ENCODE data around the gene CLCA4. TPM values are rescaled to one million over a fixed set of nuclear protein-coding genes. Genes with fewer than 3 reads are reported as not detected.

Gene CLCA4
- total RNA-seq, 2 donors from 2014 or later = not detected

DNA sequence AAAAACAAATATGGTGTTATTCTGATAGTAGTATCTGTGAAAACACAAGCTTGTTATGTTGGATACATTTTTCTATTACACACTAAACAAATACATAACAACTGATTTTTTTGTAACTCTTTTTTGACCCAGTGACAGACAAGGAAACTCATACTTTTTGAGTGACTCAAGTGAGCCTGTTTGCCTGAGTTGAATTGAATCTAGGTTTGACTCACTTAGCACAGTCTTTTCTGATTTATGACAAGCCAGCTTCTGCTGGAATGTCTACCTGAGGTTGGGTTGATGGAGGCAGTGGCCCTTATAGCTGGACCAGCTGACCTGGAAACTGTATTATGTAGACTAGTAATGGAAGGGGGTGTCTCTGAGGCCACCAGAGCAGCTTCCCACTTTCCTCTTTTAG, 4.2 kb upstream of the CLCA4 start:
- Histone ChIP-seq H3K27me3 (ENCODE audit: control insufficient read depth, insufficient read depth, low read length, poor library complexity, severe bottlenecking) (no peaks in the 10 kb centered on the region), H3K27ac (ENCODE audit: low read depth, low read length) (no peak overlapping the region), H3K4me3 (ENCODE audit: low read length) (no peak overlapping the region), H3K9me3 (ENCODE audit: control insufficient read depth, low read length) (no peaks in the 10 kb centered on the region), H3K36me3 (ENCODE audit: control insufficient read depth, insufficient read depth, low read length) (no peaks in the 10 kb centered on the region), H3K4me1 (ENCODE audit: control insufficient read depth, insufficient read depth, low read length) (no peaks in the 10 kb centered on the region), H3K9ac (ENCODE audit: extremely low read depth, low read length, poor library complexity, severe bottlenecking) (no peak overlapping the region)
- no peak for DNase-seq
- Mint-ChIP-seq H3K27me3 (ENCODE audit: insufficient read depth) (no peaks in the 10 kb centered on the region), H3K27ac (no peak overlapping the region), H3K36me3 (ENCODE audit: low read depth) (no peaks in the 10 kb centered on the region), H3K4me3 (no peak overlapping the region), H3K4me1 (peaks cover 4% of the 10 kb centered on the region), H3K9me3 (peaks cover 5% of the 10 kb centered on the region)
- TF ChIP-seq, protein P1, sequence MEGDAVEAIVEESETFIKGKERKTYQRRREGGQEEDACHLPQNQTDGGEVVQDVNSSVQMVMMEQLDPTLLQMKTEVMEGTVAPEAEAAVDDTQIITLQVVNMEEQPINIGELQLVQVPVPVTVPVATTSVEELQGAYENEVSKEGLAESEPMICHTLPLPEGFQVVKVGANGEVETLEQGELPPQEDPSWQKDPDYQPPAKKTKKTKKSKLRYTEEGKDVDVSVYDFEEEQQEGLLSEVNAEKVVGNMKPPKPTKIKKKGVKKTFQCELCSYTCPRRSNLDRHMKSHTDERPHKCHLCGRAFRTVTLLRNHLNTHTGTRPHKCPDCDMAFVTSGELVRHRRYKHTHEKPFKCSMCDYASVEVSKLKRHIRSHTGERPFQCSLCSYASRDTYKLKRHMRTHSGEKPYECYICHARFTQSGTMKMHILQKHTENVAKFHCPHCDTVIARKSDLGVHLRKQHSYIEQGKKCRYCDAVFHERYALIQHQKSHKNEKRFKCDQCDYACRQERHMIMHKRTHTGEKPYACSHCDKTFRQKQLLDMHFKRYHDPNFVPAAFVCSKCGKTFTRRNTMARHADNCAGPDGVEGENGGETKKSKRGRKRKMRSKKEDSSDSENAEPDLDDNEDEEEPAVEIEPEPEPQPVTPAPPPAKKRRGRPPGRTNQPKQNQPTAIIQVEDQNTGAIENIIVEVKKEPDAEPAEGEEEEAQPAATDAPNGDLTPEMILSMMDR (conservative IDR thresholded peaks at IDR 0.05) = no peak

DNA sequence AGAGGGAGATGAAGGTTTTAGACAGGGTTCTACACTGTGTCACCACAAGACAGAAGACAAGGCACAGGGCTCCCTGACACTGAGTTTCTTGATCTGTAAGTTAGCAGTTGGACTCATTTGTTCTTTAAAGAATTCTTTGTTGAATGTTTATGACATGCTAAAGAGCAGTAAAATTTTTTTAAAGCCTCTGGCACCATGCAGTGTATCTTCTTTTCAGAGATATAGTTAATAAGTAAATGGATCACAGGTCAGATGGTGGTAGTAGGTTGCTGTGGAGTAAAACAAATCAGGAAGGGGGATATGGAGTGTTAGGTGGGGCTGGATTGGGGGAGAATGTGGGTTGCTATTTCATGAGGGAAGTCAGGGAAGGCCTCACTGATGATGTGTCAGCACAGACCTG, 2.0 kb downstream of the CLCA4 start:
- TF ChIP-seq, protein P1 (conservative IDR thresholded peaks at IDR 0.05) = no peak

DNA sequence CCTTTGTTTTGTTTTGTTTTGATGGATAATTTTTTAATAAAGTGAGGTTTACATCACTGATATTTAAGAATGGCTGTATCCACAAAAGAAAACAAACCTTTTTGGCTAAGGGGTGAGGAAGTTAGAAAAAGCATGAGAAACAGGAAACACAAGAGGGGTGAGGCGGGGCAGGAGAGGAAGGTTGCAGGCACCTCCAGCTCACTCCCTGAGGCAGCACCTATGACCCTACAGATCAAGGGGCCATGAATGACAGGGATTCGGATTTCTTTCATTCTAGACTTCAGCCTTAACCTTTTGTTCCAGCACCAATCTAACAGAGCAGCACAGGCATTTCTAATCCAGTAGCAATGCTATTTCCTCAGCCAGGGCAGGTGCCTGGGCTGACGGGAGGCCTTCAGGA, 4.4 kb downstream of the CLCA4 start:
- peaks cover 2% of the 10 kb centered on the region for H3K4me1 Mint-ChIP-seq
- H3K9me3 Mint-ChIP-seq = no peaks in the 10 kb centered on the region
- WGBS, 2 experiments (ENCODE audit: insufficient coverage in 1 of 2, insufficient read length in 1 of 2) = 76 to 91% methylated on average over 2 to 3 of the region's 3 CpGs

More for the DNA sequence above, 2.0 kb downstream of the CLCA4 start:
- H3K4me3 ChIP-seq (ENCODE audit: low read length) = no peak overlapping the region
- H3K27ac ChIP-seq (ENCODE audit: low read depth, low read length) = no peak overlapping the region
- no peaks in the 10 kb centered on the region for H3K36me3 Mint-ChIP-seq (ENCODE audit: low read depth)
- H3K9ac ChIP-seq (ENCODE audit: extremely low read depth, low read length, poor library complexity, severe bottlenecking) = no peak overlapping the region
- H3K36me3 ChIP-seq (ENCODE audit: control insufficient read depth, insufficient read depth, low read length) = no peaks in the 10 kb centered on the region
- H3K4me1 ChIP-seq (ENCODE audit: control insufficient read depth, insufficient read depth, low read length) = no peaks in the 10 kb centered on the region
- no peak overlapping the region for H3K27ac Mint-ChIP-seq
- no peak for DNase-seq
- peaks cover 5% of the 10 kb centered on the region for H3K9me3 Mint-ChIP-seq
- peaks cover 2% of the 10 kb centered on the region for H3K4me1 Mint-ChIP-seq
- H3K9me3 ChIP-seq (ENCODE audit: control insufficient read depth, low read length) = no peaks in the 10 kb centered on the region
- H3K4me3 Mint-ChIP-seq = no peak overlapping the region
- H3K27me3 ChIP-seq (ENCODE audit: control insufficient read depth, insufficient read depth, low read length, poor library complexity, severe bottlenecking) = no peaks in the 10 kb centered on the region
- H3K27me3 Mint-ChIP-seq (ENCODE audit: insufficient read depth) = no peaks in the 10 kb centered on the region

More for the DNA sequence above, 4.4 kb downstream of the CLCA4 start:
- H3K27me3 Mint-ChIP-seq (ENCODE audit: insufficient read depth) = no peaks in the 10 kb centered on the region
- H3K9me3 ChIP-seq (ENCODE audit: control insufficient read depth, low read length) = no peaks in the 10 kb centered on the region
- no peaks in the 10 kb centered on the region for H3K36me3 Mint-ChIP-seq (ENCODE audit: low read depth)
- no peak overlapping the region for H3K27ac ChIP-seq (ENCODE audit: low read depth, low read length)
- no peak overlapping the region for H3K4me3 Mint-ChIP-seq
- H3K4me1 ChIP-seq (ENCODE audit: control insufficient read depth, insufficient read depth, low read length) = no peaks in the 10 kb centered on the region
- no peak overlapping the region for H3K9ac ChIP-seq (ENCODE audit: extremely low read depth, low read length, poor library complexity, severe bottlenecking)
- no peaks in the 10 kb centered on the region for H3K27me3 ChIP-seq (ENCODE audit: control insufficient read depth, insufficient read depth, low read length, poor library complexity, severe bottlenecking)
- no peak overlapping the region for H3K4me3 ChIP-seq (ENCODE audit: low read length)
- TF ChIP-seq, protein P1 (conservative IDR thresholded peaks at IDR 0.05) = no peak
- H3K36me3 ChIP-seq (ENCODE audit: control insufficient read depth, insufficient read depth, low read length) = no peaks in the 10 kb centered on the region
- DNase-seq = no peak
- H3K27ac Mint-ChIP-seq = no peak overlapping the region
